Measurements from ENCODE around the gene ITPRIP.

DNA sequence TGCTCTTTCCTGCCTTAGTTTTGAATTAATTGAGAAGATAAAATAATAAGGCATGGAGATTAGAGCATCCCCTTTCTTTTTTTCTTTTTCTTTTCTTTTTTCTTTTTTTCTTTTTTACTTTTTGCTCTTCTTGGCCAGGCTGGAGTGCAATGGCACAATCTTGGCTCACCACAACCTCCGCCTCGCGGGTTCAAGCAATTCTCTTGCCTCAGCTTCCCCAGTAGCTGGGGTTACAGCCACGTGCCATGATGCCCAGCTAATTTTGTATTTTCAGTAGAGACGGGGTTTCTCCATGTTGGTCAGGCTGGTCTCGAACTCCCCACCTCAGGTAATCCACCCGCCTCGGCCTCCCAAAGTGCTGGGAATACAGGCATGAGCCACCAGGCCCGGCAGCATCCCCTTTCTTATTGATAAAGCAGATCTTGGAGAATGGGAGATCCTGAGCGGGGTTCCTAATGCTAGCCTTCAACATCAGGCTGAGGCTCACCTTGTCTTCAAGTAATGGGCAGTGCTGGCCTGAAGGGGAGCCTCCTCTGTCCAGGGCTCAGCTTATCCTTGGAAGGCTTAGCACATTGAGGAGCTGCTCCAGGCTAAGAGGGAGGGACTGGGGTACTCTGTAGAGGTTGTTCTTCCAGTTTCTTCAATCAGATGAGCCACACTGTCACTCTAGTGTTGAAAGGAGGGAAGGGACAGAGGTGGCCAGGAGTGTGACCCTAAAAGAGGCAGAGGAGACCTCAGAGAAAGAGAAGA, 41.4 kb downstream of the ITPRIP start:
- TF ChIP-seq EZH2phosphoT487 (IDR thresholded peaks at IDR 0.05; ENCODE audit: borderline replicate concordance) (no peak), POLR2A (IDR thresholded peaks at IDR 0.05; ENCODE audit: borderline replicate concordance, extremely low read depth, insufficient read depth, insufficient read length) (no peak), REST (IDR thresholded peaks at IDR 0.05; ENCODE audit: low read depth) (no peak), JUND (IDR thresholded peaks at IDR 0.05) (no peak)
- TF ChIP-seq, protein P1, sequence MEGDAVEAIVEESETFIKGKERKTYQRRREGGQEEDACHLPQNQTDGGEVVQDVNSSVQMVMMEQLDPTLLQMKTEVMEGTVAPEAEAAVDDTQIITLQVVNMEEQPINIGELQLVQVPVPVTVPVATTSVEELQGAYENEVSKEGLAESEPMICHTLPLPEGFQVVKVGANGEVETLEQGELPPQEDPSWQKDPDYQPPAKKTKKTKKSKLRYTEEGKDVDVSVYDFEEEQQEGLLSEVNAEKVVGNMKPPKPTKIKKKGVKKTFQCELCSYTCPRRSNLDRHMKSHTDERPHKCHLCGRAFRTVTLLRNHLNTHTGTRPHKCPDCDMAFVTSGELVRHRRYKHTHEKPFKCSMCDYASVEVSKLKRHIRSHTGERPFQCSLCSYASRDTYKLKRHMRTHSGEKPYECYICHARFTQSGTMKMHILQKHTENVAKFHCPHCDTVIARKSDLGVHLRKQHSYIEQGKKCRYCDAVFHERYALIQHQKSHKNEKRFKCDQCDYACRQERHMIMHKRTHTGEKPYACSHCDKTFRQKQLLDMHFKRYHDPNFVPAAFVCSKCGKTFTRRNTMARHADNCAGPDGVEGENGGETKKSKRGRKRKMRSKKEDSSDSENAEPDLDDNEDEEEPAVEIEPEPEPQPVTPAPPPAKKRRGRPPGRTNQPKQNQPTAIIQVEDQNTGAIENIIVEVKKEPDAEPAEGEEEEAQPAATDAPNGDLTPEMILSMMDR (IDR thresholded peaks at IDR 0.05 in 2 of 3, conservative IDR thresholded peaks at IDR 0.05 in 1 of 3; ENCODE audit: borderline replicate concordance in 1 of 3, insufficient read depth in 1 of 3, low read depth in 2 of 3, low read length in 2 of 3): no peak

Measured in HCT116 (cell line).